Stomach (tissue), 9 donors: ENCODE results near the gene AKAP6. TPM values are rescaled to one million over a fixed set of nuclear protein-coding genes. Genes with fewer than 3 reads are reported as not detected.

Source experiments
- DNase-seq, 2 donors: peaks; one replicate each; pipeline versions ENCODE4 v3.0.0 to v3.0.0-alpha.2; 2013 to 2019
- H3K27ac ChIP-seq, 5 donors: fragments of 200-600 bp in 4 of 5; sonication (generic) in 4 of 5; one replicate each; pipeline ENCODE4 v1.5.1; 2013 to 2019; ENCODE audit warnings: mild to moderate bottlenecking in 1 of 5, moderate library complexity in 1 of 5
- H3K27me3 ChIP-seq, 3 donors: fragments of 200-600 bp; sonication (generic); one replicate each; pipeline ENCODE4 v1.5.1; 2017 to 2019; ENCODE audit warnings: mixed run types in 1 of 3
- H3K36me3 ChIP-seq, 4 donors: fragments of 200-600 bp; sonication (generic); 1 replicate in 3 of 4; 2 replicates in 1 of 4; pipeline ENCODE4 v1.5.1; 2016 to 2019
- H3K4me1 ChIP-seq, 4 donors: fragments of 200-600 bp; sonication (generic); one replicate each; pipeline ENCODE4 v1.5.1; 2016 to 2019
- H3K4me3 ChIP-seq, 4 donors: fragments of 200-600 bp; sonication (generic) in 3 of 4; one replicate each; pipeline ENCODE4 v1.5.1; 2016 to 2019; ENCODE audit warnings: mild to moderate bottlenecking in 1 of 4
- H3K9me3 ChIP-seq, 4 donors: fragments of 200-600 bp; sonication (generic); one replicate each; pipeline ENCODE4 v1.5.1; 2016 to 2019
- EP300 ChIP-seq: sonication (generic); formaldehyde crosslinking; IDR thresholded peaks from one replicate; pipeline ENCODE4 v1.6.1; 2017; ENCODE audit warnings: antibody characterized with exemption
- POLR2A ChIP-seq, 4 donors: fragments of 450-650 bp; IDR thresholded peaks; one replicate each; pipeline ENCODE4 v1.6.1; 2016; ENCODE audit warnings: antibody characterized with exemption in 4 of 4, control low read depth in 2 of 4, mild to moderate bottlenecking in 1 of 4, moderate library complexity in 1 of 4
- POLR2AphosphoS5 ChIP-seq, 3 donors: sonication (generic); formaldehyde crosslinking; IDR thresholded peaks; one replicate each; pipeline ENCODE4 v1.6.1; 2016; ENCODE audit warnings: antibody characterized with exemption in 3 of 3
- WGBS, 5 donors: extraction: QIAGEN DNeasy Blood & Tissue Kit in 3 of 5; methylation state at CpG; one replicate each; pipeline versions ENCODE4 v1.1.5 to v1.1.7; 2013 to 2018; 5-methylcytosine and 5-hydroxymethylcytosine counted together
- intact Hi-C: fragments of 100-400 bp; cut with DNase I; formaldehyde crosslinking; loops from one replicate; pipeline ENCODE4 v1.15.1; 2023; ENCODE audit warnings: low total_unique reads
- polyA plus RNA-seq, 3 donors: library from polyadenylated mRNA; stranded (reverse); fragments of 200-250 nt; gene quantifications; one replicate each; pipeline ENCODE4 v1.2.3, GENCODE V29; 2013
- total RNA-seq, 5 donors: library from RNA; depleted of rRNA; stranded (reverse); fragments of >200 nt; gene quantifications; one replicate each; pipeline versions ENCODE4 v1.1.0 to v1.2.3, GENCODE V29; 2014 to 2016
- TF ChIP-seq, protein P1 (sequence below), 7 experiments: fragments of 450-650 bp in 4 of 7; fragments of 200-600 bp in 3 of 7; sonication (generic) in 3 of 7; IDR thresholded peaks; one replicate each; pipeline ENCODE4 v1.5.1; 2016 to 2019; ENCODE audit warnings: antibody characterized with exemption in 7 of 7, control low read depth in 2 of 7, mild to moderate bottlenecking in 1 of 7
- donor health status: healthy with polysubstance abuse.
- donor health status: Bipolar disorder and iron deficiency.
- donor health status: healthy.

Gene AKAP6
- total and polyA plus RNA-seq, 8 donors = 0.15 to 132 (median 3.3) TPM

DNA sequence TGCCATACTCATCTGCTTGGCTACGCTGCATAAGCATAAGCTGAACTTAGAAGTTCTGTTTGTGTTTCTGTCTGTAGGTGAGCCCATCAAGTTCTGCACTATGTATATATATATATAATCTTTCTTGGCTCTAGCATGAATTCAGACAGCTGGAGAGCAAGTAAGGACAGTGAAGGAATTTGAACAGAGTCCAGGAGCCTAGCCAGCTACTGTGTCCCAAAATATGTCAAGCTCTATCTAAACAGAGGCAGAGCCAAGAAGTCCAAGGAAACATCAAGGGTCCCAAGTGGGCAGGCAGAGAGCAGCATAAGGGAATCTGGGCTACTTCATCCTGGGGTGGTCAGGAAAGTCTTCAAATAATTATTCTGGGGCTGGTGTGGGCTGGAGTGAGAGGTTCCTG, 491.1 kb downstream of the AKAP6 start:
- H3K9me3 ChIP-seq = no peaks in the 10 kb centered on the region
- peak in 1 of 2 donors; percentile 52 for DNase-seq
- H3K4me1 ChIP-seq = peaks cover 0 to 11% (median 0%) of the 10 kb centered on the region in 4 donors
- no peak for TF ChIP-seq POLR2AphosphoS5 (IDR thresholded peaks at IDR 0.05)
- TF ChIP-seq, protein P1, sequence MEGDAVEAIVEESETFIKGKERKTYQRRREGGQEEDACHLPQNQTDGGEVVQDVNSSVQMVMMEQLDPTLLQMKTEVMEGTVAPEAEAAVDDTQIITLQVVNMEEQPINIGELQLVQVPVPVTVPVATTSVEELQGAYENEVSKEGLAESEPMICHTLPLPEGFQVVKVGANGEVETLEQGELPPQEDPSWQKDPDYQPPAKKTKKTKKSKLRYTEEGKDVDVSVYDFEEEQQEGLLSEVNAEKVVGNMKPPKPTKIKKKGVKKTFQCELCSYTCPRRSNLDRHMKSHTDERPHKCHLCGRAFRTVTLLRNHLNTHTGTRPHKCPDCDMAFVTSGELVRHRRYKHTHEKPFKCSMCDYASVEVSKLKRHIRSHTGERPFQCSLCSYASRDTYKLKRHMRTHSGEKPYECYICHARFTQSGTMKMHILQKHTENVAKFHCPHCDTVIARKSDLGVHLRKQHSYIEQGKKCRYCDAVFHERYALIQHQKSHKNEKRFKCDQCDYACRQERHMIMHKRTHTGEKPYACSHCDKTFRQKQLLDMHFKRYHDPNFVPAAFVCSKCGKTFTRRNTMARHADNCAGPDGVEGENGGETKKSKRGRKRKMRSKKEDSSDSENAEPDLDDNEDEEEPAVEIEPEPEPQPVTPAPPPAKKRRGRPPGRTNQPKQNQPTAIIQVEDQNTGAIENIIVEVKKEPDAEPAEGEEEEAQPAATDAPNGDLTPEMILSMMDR (IDR thresholded peaks at IDR 0.05) = no peak
- TF ChIP-seq POLR2A (IDR thresholded peaks at IDR 0.05) = no peak
- no peak for TF ChIP-seq EP300
- no peaks in the 10 kb centered on the region for H3K36me3 ChIP-seq
- no peak overlapping the region for H3K27ac ChIP-seq
- no peaks in the 10 kb centered on the region for H3K27me3 ChIP-seq
- no peak overlapping the region for H3K4me3 ChIP-seq
- 73 to 92% (median 83%) methylated on average over 1 of the region's 1 CpG for WGBS, 5 donors
- intact Hi-C loops = no loop called here

DNA sequence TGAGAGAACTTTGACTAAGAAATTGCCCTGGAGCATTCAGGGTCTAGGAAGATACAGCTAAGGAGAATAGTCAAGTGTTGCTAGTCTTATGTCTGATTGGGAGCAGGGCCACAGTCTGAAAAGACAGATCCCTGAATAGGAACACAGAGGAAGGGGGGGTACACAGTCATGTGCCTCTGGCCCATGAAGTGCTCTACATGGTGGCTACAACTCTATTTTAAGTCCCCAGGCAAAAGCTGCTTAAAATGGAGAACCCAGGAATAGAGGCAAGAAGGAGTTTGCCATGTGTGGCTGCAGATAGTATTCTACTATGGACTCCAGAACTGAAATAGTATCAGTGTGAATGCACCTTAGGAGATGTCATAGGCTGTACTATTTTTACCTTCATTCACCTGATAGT, 491.6 kb downstream of the AKAP6 start:
- Histone ChIP-seq H3K9me3 (no peaks in the 10 kb centered on the region), H3K36me3 (no peaks in the 10 kb centered on the region), H3K27ac (no peak overlapping the region), H3K4me3 (no peak overlapping the region), H3K27me3 (no peaks in the 10 kb centered on the region), H3K4me1 (peaks cover 0 to 11% (median 0%) of the 10 kb centered on the region in 4 donors)
- intact Hi-C loops = no loop called here
- DNase-seq = peak in 1 of 2 donors; percentile 19
- TF ChIP-seq EP300 (no peak), POLR2A (IDR thresholded peaks at IDR 0.05) (no peak), POLR2AphosphoS5 (IDR thresholded peaks at IDR 0.05) (no peak)
- TF ChIP-seq, protein P1 (IDR thresholded peaks at IDR 0.05) = no peak

DNA sequence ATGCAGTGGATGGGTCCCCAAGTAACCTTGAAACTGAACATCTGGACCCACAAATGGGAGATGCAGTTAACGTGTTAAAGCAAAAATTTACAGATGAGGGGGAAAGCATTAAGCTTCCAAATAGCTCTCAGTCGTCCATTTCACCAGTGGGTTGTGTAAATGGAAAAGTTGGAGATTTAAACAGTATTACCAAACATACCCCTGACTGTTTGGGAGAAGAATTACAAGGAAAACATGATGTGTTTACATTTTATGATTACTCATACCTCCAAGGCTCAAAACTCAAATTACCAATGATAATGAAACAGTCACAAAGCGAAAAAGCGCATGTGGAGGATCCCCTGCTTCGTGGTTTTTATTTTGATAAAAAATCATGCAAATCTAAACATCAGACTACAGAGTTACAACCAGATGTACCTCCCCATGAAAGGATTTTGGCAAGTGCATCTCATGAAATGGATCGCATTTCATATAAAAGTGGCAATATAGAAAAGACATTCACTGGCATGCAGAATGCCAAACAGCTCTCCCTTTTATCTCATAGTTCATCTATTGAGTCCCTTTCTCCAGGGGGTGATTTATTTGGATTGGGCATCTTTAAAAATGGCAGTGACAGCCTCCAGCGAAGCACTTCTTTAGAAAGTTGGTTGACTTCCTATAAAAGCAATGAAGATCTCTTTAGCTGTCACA, 493.0 kb downstream of the AKAP6 start:
- Histone ChIP-seq H3K4me3 (no peak overlapping the region), H3K4me1 (peaks cover 0 to 11% (median 4%) of the 10 kb centered on the region in 4 donors), H3K27me3 (no peaks in the 10 kb centered on the region), H3K27ac (no peak overlapping the region), H3K9me3 (no peaks in the 10 kb centered on the region), H3K36me3 (no peaks in the 10 kb centered on the region)
- intact Hi-C loops = no loop called here
- DNase-seq = no peak
- 65 to 74% (median 69%) methylated on average over 7 of the region's 7 CpGs for WGBS, 5 donors
- TF ChIP-seq POLR2AphosphoS5 (IDR thresholded peaks at IDR 0.05) (no peak), EP300 (no peak), POLR2A (IDR thresholded peaks at IDR 0.05) (no peak)
- TF ChIP-seq, protein P1 (IDR thresholded peaks at IDR 0.05) = no peak

DNA sequence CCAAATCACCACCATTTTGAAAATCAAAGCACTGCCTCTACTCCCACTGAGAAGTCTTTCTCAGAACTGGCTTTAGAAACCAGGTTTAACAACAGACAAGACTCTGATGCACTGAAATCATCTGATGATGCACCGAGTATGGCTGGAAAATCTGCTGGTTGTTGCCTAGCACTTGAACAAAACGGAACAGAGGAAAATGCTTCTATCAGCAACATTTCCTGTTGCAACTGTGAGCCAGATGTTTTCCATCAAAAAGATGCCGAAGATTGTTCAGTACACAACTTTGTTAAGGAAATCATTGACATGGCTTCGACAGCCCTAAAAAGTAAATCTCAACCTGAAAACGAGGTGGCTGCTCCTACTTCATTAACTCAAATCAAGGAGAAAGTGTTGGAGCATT, 494.6 kb downstream of the AKAP6 start:
- Histone ChIP-seq H3K9me3 (no peaks in the 10 kb centered on the region), H3K4me3 (no peak overlapping the region), H3K27me3 (no peaks in the 10 kb centered on the region), H3K4me1 (peaks cover 0 to 11% (median 4%) of the 10 kb centered on the region in 4 donors), H3K36me3 (no peaks in the 10 kb centered on the region), H3K27ac (no peak overlapping the region)
- WGBS, 5 donors = 62 to 80% (median 76%) methylated on average over 5 of the region's 5 CpGs
- no peak for TF ChIP-seq POLR2A (IDR thresholded peaks at IDR 0.05)
- TF ChIP-seq, protein P1 (IDR thresholded peaks at IDR 0.05) = no peak
- intact Hi-C loops = no loop called here
- peak in 1 of 2 donors; percentile 20 for DNase-seq
